HG03175 (cell line): Measurements from ENCODE around the gene SF3B6.
A peak's percentile ranks its signal among the peaks of the same experiment; 100 is the strongest.
"Not testable (repeated sequence)": the region's sequence is repeated elsewhere in the genome, so short reads cannot be mapped to it uniquely, and the experiment has no call there.

Experiments used
- ATAC-seq: cut with Tn5 transposase; IDR thresholded peaks from one replicate; pipeline ENCODE4 v1.9.1; 2021; ENCODE audit warnings: mild to moderate bottlenecking, moderate library complexity; ENCODE audit not compliant: unreplicated experiment

The SF3B6 gene

GRCh38 chr2:24054366-24055010 lies 21.6 kb downstream of the SF3B6 start:
- no peak for ATAC-seq

GRCh38 chr2:24052951-24053350 lies 23.2 kb downstream of the SF3B6 start:
- ATAC-seq = no peak

- ATAC-seq = no peak
Observed at GRCh38 chr2:24051833-24052232, 24.3 kb downstream of the SF3B6 start.

GRCh38 chr2:24050041-24050979 lies 25.8 kb downstream of the SF3B6 start:
- no peak for ATAC-seq

DNA sequence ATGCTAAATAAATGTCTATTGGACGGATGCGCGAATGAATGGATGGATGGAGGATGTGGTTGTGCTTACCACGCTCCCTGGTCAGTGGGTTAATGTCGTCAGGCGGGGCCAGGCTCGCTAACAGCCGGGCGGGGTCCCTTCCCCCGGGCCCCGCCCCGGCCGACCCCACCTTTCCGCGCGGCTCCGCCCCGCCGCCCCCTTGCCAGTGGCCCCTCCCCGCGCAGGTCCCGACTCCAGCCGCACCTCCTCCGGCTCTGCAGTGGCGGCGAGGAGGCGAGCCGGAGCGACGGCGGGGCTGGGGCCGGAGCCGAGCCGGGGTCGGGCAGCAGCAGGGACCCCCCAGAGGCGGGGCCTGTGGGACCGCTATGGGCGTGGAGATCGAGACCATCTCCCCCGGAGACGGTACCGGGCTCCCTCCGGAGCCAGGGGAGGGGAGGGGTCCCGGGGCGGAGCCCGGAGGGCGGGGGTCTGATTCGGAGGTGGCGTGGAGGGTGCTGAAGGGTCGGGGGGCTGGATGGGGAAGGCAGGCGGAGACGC lies 26.6 kb downstream of the SF3B6 start, which contains the start of gene FKBP1B:
TSS of gene FKBP1B (plus strand) at position 257 of the 537 bp plus-strand sequence. CDS start at position 366, 109 bp downstream.
- ATAC-seq = no peak

GRCh38 chr2:24048769-24049484 lies 27.2 kb downstream of the SF3B6 start:
- ATAC-seq = no peak

DNA sequence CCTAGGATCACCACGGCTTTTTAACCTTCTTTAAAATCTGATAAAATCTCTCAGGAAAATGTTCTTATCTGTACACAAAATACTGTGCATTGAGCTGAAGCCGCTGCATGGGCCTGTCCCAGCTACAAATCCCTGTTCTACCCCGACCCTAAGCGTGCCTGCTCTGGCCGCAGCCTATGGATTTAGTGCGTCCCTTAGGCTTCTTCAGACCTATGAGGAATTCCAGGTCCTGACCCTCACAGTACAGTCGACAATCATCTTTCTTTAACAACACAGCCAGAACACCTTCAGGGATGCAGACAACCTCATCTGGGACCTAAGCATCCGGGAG lies 28.5 kb downstream of the SF3B6 start:
- peak; percentile 2 for ATAC-seq

DNA sequence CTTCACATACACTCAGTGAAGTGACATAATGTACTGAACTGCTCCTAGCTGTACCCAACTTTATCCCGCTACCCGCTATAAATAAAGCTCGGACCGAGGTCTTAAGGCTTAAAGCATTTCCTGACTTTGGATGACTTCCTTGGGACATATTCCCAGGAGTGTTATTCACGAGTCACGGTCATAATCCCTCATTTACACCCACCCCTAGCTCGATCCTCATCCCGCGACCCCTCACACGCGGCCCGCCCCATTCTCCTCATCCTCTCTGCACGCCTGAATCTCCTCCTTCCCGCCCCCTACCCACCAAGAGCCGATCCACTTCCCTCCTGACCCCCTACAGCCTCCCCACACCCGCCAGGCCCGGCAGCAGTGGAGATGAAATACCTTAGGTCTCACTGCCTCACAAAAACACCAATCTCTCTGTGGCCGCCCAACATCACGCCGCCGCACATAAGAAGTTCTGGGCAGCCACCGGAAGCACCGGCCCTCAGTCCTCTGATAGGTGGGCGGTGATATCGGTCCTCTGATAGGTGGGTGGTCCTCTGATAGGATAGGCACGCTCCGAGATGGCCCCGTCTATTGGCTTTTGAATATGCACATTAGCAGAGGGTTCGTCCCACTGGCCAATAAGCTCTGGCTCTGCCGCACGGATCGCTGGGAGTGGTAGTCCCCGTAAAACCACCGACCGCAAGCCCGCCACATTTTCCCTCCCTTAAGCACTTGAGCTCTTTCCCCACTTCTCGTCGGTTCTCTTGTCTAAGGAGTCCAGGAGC lies 29.0 kb downstream of the SF3B6 start, which contains the start of gene WDCP:
TSS of gene WDCP (minus strand) at position 462 of the 773 bp plus-strand sequence. CDS start 7,897 bp downstream, outside the sequence.
- peak; percentile 99 for ATAC-seq

DNA sequence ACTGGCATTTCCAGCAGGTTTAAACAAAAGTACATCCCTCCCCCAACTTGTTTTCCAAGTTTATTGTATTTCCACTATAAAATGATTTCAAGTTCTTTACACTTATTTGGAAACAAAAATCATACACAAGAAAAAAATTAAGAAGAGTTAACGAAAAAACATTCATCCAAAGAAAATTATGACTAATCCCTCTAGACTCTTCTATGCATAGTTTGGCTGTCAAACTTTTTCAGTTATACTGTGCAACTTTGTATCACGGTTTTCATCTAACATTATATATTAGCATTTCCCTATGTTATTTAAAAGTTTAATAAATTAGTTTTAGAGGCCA lies 29.6 kb downstream of the SF3B6 start:
- ATAC-seq = no peak

DNA sequence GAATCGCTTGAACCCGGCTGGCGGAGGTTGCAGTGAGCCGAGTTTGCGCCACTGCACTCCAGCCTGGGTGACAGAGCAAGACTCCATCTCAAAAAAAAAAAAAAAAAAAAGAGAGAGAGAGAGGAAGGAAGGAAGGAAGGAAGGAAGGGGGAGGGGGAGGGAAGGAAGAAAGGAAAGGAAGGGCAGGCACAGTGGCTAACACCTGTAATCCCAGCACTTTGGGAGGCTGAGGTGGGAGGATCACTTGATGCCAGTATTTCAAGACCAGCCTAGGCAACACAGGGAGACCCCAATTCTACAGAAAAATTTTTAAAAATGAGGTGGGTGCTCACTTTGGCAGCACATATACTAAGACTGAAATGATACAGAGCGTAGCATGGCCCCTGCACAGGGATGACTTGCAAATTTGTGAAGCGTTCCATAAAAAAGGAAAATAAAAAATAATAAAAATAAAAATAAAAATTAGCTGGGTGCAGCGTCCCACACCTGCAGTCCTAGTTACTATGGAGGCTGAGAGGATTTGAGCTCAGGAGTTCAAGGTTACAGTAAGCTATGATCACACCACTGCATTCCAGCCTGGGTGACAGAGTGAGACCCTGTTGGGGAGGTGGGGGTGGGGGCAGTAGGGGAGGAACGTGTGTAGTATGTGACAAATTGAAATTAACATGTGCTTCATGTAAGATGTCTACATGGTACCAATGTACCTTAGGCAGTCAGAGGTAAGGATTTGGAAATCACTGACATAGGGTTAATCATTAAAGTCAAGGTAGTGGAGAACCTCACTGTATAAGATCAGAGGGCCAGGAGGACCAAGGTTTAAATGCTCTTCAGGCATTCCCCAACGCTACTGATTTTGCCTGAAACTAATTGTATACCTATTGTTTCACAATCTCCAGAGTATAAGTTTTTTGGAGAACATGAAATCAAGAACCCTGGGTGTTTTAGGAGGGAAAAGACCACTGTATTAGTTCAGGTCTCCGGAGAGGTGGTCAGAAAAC lies 30.3 kb downstream of the SF3B6 start:
- ATAC-seq = no peak

- ATAC-seq = not testable (repeated sequence)
Observed at GRCh38 chr2:24043133-24043532, 33.0 kb downstream of the SF3B6 start.

- no peak for ATAC-seq
Observed at GRCh38 chr2:24040511-24040910, 35.6 kb downstream of the SF3B6 start.

GRCh38 chr2:24038786-24039499 lies 37.2 kb downstream of the SF3B6 start:
- no peak for ATAC-seq

- no peak for ATAC-seq
Observed at GRCh38 chr2:24026233-24026632, 49.9 kb downstream of the SF3B6 start.

- no peak for ATAC-seq
Observed at GRCh38 chr2:24024996-24025663, 51.0 kb downstream of the SF3B6 start.

DNA sequence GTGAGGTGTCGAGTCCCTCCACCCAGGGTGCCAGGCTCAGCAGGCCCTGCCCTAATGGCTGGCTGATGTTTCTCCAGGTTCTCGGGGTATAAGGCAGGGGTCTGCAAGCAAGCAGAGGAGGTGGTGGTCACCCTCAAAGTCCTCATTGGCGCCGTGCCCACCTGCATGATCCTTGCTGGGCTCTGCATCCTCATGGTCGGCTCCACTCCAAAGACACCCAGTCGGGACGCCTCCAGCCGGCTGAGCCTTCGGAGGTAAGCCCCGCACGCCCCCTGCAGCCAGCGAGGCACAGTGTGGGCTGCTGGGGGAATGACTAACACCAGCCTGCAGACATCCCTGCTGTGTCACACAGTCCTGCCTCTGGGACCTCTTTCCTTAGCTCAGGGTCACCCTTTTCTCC lies 52.1 kb downstream of the SF3B6 start:
- no peak for ATAC-seq

DNA sequence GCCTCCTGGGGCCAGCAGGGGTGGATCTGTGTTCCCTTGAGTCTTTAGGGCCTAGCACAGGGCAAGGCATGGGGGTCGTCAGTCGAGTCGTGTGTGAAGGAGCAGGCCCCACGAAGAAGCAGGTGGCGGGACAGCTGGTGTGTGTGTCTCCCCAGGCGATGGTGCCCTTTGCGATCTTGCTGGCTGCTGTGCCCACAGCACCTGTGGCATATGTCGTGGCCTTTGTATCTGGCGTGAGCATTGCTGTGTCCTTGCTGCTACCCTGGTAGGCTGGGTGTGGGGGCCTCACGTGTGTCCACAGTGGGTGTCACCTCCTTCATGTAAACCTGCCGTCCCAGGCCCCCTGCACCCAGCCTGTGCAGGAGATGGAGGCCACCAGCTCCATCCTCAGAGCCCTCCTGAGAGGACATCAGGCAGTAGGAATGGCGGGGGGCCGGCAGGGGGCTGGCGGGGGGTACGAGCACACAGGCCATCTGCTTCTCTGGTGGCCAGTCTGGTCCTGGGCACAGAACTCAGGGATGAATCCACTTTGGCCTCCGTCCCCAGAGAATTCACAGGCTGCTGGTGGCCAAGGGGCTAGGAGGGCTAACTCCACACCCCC lies 53.1 kb downstream of the SF3B6 start:
- ATAC-seq = no peak
